KBM-7 (cell line): ENCODE measurements around the gene PGS1.

Experiments
- DNase-seq: peaks from one replicate; pipeline ENCODE4 v3.0.0-alpha.2; 2015
- in situ Hi-C: fragments of 300-500 bp; cut with MboI; formaldehyde crosslinking; loops from 2 replicates; pipeline ENCODE4 v1.14.3; 2020; ENCODE audit warnings: low sequenced_read_pairs, low pct_unique_long_range_greater_than_20kb, mixed read lengths

PGS1 gene

DNA sequence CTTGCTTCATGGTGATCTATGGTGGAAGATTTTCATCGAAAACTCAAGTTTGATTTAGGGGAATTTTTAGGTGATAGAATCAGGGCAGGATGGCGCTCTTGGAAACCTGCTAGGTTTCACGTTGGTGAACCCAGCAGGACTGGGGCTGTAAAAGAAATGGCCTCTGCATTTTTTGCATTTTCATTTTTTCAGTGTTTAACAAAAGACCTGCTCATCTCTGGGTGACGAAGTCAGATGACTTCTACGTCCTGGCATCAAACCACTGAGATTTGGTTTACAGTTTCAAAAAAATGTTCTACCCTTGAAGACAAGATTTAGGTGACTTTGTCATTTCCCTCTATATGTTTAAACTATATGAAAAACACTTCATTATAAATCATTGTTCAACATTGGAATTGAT is 1.9 kb downstream of the PGS1 start:
- in situ Hi-C loops, result no loop called here
- DNase-seq, result no peak

DNA sequence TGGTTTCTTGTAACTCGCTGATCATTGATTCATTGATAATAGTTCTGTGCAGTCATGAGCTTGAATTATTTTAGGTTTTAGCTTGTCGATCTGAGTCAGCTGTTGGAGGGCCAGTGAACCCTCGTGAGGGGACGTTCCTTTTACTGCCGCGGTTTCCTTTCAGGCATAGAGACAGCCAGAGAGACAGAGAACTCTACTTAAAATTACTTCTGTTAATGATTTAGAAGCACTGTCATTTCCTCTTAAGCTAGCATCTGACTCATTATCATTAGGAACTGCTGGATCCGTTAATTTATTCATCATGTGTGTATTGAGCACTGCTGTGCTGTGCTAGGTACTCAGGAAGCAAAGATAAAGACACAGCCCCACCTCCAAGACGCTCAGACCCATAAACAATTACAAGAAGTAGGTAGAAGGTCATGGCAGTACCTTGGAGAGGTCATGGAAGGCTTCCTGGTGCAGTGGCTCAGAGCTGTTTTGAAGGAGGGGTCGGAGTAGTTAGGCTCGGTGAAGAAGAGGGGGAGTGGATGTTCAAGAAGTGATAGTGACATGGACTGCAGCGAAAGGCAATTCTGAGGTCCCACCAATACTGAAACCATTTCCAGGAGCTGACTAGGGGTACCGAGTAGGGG is 3.3 kb downstream of the PGS1 start:
- peak; percentile 72 for DNase-seq
- in situ Hi-C loops, result no loop called here

DNA sequence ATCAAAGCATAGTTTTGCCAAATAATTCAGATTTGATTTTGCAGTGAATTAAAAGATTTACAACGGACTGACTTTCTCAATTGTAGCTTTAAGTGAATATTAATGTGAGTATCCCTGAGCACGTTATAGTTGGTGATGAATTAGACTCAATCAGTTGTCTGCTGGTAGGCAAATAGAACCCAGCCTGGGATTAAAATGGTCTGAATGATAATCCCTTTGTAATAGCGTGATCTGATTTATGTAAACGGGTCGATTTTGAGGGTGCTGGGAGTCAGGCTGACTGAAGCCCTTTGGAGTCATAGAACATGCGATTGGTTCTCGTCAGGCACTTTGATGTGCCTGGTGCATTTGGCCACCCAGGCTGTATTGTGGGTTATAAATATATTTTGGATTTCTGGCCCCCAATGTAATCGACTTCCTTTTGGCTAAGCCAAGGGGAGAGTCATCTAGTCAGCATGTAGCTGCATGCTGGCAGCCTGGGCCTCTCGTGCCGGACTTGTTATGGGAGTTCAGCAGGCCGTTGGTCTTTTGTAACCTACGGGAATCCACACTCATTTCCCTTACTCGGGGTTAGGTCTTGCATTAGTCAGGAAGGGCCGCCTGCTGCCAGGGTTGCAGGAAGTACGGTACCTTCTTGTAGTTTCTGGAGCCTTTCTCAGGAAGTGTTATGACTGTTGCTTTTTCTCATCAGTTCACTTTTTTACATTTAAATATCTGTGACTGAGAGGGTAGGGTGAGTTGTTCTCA is 5.4 kb downstream of the PGS1 start:
- DNase-seq, result peak; percentile 80
- in situ Hi-C loops, result no loop called here

DNA sequence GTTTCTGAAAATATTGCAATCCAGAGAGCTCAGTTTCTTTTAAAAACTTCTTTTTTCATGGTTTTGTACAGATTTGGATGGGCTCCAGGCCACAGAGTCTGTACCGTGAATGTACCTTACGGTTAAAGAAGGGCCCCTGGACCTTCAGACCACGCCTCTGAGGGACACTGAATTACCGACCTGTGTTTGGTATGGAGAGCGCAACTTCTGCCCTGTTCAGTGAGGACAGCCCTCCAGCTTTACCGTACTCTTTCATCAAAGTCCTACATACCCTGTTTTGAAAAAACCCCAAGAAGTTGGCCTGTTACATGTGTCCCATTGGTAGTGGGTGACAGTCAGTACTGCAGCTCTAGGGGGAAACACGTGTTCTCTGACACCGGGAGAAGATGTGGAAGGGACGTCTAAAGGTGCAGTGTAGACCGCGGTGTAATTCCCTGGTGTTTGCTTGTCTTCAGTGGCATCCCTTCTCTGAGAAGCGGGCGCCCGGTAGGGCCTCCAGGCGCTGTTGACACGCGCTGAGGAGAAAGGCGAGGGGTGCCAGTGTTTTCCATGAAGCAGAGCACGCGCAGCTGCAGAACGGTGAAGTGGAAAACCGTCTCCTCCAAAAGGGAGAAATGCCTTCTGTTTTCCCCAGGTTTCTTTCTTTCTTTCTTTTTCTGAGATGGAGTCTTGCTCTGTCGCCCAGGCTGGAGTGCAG is 6.2 kb downstream of the PGS1 start:
- no peak for DNase-seq
- in situ Hi-C loops, result no loop called here

DNA sequence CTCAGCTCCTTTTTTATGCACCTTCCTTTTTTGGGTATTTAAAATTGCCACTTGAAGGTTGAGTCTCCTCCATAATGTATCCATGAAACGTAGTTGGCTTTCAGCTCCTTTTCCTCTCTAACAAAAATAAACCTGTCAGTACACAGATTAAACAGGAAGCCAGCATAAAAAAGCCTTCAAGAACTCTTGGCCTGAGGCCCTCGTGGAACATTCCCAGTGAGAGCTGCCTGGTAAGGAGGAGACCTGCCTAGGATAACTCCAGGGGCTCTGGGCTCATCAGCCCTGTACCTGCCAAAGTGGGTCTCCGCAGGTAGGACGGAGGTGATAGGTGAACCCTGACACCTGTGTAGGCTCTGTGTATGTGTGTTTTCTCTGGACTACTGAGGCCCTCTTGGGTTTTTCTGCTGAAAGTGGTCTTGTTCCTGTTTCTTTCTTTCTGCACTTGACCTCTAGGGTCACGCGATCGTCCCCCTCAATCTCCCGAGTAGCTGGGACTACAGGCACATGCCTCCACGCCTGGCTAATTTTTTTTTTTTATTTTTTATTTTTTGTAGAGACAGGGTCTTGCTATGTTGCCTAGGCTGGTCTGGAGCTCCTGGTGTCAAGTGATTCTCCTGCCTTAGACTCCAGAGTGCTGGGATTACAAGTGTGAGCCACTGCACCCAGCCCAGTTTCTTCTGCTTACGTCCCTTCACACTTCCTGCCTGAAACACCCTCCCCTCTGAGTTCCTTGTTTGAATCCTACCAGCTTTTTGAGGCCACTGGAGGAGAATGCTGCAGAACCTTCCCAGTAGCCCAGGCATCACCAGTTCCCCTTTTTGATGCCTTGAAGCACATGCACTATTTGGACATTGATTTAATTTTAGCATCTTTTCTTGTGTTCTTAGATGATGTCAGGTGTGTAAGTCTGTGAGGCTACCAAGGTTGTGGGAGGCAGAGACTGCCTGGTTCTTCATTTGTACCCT is 9.8 kb downstream of the PGS1 start:
- in situ Hi-C loops, result no loop called here
- peak; percentile 91 for DNase-seq

DNA sequence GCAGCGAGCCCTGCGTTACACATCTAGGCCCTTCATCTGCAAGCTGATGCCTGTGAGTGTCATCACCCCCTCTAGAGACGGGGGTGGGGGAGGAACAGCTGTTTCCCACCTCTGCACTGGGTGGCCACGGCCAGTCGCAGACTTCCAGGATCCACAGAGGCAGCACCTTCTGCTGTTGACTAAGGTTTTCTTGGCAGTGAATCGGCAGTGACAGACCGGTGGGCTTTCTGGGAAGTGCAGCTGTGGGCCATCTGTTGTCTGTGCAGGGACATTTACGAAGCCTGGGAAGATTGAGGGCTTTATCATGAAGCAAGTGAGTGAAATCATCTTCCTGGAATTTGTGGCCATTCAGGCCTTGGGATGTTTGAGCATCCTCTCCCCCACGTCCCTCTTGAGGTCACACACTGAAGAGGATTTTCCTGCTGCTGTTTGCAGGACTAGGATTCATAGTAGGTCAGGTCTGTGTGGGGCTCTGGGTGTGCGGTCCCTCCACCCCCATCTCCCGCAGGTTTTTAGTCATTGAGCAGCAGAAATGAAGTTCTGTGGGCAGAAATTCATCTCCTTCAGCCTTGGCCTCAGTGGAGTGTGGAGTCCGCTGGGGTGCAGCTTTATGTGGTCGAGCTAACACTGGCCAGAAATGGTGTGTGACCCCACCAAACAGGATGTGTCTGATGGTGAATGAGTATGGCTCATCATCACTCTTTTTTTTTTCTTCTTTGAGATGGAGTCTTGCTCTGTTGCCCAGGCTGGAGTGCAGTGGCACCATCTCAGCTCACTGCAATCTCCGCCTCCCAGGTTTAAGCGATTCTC is 12.0 kb downstream of the PGS1 start:
- DNase-seq, result no peak
- in situ Hi-C loops, result no loop called here

DNA sequence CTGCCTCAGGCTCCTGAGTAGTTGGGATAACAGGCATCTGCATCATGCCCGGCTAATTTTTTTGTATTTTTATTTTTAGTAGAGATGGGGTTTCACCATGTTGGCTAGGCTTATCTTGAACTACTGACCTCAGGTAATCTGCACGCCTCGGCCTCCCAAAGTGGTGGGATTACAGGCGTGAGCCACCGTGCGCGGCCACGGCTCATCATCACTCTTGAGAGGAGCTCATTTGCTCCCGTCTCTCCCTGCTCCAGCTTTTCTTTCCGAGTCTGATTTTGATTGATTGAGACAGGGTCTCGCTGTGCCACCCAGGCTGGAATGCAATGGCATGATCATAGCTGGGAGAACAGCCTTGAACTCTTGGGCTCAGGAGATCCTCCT is 12.6 kb downstream of the PGS1 start:
- DNase-seq, result no peak
- in situ Hi-C loops, result no loop called here

DNA sequence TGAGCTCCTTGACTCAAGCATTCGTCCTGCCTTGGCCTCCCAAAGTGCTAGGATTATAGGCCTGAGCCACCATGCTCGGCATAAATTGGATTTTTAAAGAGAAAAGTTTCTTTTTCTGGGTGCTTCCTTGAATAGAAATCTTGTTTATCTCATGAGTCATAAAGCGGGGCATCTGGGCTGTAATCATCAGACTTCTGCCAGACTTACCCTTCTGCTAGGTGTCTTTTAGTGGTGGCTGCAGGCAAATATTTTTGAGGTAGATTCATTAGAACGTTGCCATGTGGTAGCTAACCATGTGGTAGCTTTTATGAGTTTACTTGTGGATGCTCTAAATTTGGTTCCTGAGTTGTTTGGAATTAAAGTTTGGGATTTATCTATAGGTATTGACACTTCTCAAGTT is 13.4 kb downstream of the PGS1 start:
- in situ Hi-C loops, result no loop called here
- no peak for DNase-seq

DNA sequence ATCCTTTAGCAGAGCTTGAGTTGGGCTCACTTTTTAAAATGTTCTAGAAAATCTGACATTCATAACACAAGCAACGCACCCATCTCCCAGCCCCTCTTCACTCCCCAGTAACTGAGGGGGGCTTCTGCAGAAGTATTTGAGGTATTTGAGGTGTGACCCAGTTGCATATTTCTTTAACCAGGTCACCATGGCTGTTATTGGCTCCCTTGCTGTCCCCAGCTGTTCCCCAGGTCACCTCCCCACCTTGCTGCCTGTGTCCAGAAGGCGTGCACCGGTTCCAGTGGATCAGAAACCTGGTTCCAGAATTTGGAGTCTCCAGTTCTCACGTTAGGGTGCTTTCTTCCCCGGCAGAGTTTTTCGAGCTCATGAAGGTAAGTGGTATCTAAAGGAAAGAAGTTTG is 13.8 kb downstream of the PGS1 start:
- in situ Hi-C loops, result no loop called here
- no peak for DNase-seq

DNA sequence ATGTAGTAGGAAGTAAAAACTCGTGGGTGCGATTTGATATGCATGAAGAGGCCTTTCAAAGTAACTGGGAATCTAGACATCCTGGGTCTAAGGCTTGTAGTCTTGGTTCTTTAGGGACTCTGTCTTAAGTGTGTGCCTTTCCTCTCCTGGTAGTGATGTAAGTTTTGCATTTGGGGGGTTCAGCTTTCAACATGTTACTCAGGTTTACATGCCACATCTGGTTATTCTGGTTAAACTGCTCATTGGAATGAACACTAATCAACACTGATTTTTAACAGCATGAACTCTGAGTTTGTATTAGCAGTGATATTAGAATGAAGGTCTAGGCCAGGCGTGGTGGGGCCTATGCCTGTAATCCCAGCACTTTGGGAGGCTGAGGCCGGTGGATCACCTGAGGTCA is 15.1 kb downstream of the PGS1 start:
- in situ Hi-C loops, result no loop called here
- no peak for DNase-seq

DNA sequence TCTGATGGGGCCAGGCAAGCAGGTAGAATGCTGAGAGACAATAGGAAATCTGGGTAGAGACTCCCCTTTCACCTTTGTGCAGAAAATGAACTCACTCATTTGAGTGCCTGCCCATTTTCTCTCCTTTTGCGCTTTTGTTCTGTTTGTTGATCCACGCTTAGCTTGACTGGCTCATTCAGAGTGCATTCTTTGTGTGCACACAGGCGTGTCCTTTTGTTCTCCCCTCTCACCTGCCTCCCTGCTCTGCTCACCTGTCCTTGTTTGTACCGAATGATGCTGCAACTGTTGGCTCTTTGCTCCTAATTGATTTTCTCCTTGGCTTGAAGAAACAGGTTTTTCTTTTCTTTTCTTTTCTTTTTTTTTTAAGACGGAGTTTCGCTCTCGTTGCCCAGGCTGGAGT is 15.8 kb downstream of the PGS1 start:
- in situ Hi-C loops, result no loop called here
- no peak for DNase-seq

DNA sequence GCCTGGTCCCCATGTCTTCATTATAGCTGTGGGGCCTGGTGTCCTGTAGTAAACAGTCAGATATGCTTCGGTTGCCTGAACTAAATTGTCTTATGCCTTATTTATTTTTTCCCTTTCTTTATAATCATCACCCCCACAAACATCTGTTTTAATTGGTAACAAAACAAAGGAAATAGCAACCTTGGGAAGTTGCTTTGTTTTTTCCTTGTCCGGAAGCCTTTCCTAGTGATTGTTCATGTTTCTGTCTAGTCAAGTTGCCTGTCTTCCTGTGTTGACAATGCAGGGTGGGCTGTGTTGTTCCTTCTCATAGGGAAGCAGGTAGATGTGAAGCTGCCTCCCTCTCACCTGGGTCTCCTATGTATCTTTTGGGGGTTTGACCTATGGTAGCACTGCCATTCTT is 16.7 kb downstream of the PGS1 start:
- in situ Hi-C loops, result no loop called here
- no peak for DNase-seq

DNA sequence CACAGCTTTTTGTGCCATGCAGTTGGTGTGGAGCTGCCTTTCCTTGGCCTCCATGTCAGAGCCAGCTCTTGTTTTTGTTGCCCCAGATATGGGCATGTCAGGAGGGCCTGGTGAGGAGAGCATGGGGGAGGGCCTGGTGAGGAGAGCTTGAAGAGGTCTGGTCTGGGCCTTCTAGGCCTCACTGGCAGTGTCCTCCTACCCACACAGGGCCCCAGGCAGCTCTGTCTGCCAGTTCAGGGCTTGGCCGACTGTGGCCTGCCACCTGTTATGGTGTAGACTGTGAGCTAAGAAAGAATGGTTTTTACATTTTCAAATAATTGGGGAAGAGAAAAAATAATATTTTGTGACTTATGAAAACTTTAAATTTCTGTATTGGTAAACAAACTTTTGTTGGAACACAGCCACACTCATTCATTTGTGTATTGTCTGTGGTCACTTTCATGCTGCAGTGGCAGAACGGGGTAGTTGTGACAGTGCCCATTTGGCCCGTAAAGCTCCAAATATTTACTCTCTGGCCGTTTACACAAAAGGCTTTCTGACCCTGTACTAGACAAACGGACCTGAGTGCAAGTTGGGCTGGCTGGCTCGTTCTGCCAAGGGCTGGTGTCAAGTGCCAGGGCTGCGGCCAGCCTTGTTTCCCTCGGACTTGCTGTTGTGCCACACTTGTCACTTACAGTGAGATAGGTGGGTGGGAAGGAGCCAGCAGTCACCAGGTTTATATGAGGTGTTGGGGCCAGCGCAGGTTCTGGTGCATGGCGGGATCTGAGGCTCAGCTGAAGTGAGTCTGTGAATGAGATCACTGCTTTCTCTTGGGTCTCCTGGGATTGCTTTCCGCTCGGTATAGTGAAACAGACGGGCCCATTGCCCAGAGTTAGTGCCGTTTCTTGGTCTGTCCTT is 18.2 kb downstream of the PGS1 start:
- in situ Hi-C loops, result no loop called here
- no peak for DNase-seq

DNA sequence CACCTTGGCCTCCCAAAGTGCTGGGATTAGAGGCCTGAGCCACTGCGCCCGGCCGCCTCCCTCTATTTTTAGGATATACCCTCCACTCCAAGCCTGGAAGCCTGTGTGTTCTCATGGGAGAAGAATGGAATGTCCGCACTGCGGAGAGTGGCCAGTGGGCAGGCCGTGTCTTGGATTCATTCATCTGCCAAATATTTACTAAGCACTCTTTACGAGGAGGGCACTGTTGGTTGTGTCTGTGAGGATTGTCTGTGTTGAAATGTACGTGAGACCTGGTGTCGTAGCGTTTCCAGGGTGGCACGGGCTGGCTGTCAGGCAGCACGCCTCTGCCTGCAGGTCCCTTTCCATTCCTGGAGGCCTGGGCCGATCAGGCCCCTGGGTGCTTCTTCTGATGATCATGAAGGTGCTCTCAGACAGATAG is 19.2 kb downstream of the PGS1 start:
- no peak for DNase-seq
- in situ Hi-C loops, result no loop called here

DNA sequence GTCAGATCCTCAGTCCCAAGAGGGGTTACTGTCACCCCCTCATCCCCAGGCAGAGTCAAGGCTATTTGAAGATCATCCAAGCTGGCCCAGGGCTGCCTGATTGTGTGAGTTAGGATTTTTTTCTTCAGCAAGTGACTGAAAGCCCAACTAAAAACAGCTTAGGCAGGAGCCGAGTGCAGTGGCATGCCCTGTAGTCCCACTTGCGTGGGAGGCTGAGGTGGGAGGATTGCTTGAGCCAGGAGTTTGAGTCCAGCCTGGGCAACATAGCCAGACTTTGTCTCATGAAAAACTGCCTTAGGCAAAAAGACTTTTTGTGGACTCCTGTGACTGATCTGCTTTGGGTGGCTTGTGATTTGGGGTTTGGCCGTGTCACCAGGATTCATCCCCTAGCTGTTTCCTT is 19.9 kb downstream of the PGS1 start:
- DNase-seq, result no peak
- in situ Hi-C loops, result no loop called here

DNA sequence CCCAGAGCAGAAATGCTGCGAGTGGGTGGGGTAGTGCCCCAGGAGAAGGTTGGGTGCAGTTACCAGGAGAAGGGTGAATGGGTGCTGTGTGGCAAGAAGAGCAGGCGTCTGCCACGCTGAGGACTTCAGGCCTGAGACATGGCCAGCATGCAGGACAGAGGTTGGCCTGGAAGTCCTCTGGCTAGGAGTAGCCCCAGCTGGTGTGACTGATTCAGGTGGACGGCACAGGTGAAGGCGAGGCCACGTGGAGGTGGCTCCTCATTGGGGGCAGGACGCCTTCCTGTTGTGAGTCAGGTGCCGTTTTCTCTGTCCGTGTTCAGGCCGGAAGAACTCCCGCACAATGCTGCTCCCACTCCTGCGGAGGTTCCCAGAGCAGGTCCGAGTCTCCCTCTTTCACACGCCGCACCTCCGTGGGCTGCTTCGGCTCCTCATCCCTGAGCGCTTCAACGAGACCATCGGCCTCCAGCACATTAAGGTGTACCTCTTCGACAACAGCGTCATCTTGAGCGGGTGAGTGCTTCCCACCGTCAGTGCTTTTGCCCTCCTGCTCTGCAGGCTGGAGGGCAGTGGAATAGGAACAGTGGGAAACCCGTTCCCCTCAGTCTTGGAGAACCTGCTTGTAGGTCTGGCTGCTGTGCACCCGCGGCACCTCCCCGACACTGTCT is 20.7 kb downstream of the PGS1 start:
- DNase-seq, result no peak
- in situ Hi-C loops, result no loop called here

DNA sequence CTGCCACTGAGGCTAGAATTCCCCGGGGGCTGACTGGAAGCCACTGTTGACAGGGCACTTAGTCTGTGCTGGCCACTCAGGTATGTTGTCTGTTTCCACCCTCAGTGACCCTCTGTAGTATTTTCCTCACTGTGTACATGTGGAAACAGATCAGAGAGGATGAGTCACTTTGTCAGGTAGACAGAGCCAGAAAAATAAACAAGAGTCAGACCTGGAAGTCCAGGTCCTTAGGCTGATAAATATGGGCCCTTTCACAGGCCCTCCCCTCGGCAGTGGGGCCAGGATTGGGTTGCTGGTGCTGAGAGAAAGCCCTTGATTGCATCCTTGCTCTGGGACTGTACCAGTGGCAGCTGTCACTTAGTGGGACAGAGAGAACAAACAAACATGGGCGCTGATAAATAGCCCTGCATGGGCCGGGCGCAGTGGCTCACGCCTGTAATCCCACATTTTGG is 21.3 kb downstream of the PGS1 start:
- in situ Hi-C loops, result no loop called here
- DNase-seq, result no peak
